ENCODE measurements around the gene PLPP2. TPM values are rescaled to one million over a fixed set of nuclear protein-coding genes. Genes with fewer than 3 reads are reported as not detected.

Gene PLPP2
- polyA plus RNA-seq = 0.53 TPM

DNA sequence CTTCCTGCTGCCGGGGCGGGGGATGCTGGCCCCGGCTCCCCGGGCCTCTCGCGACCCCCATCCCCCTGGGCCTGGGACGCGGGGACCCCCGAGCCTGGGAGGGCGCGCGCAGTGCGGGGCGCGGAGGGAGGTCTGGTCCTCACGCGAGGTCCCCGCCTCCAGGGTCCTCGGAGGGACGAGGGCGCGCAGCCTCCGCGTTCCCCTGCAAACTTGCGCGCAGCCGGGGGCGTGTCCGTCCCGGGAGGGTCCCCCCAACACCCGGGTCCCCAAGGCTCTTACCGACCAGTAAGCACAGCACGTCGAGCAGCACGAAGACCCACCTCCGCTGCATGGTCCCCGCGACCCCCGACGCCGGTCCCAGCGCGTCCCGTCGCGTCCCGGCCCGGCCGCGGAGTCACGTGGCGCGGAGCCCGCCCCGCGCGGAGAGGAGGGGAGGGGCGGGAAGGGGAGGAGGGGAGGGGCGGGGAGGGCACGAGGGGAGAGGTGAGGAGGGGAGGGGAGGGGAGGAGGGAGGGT is at the start of gene PLPP2:
Gene PLPP2 (minus strand): TSS at position 398 of the 516 bp plus-strand sequence. CDS start 67 bp downstream, at position 331.
- Mint-ChIP-seq H3K9me3 (no peaks in the 10 kb centered on the region), H3K4me3 (peak within 1 kb of the TSS; percentile 31 to 87 (median 70)), H3K36me3 (no peaks in the 10 kb centered on the region), H3K4me1 (peaks cover 0 to 10% (median 1%) of the 10 kb centered on the region in 3 donors), H3K27me3 (peaks cover 41% of the 10 kb centered on the region), H3K27ac (peak within 1 kb of the TSS in 1 of 3 donors; percentile 37)

DNA sequence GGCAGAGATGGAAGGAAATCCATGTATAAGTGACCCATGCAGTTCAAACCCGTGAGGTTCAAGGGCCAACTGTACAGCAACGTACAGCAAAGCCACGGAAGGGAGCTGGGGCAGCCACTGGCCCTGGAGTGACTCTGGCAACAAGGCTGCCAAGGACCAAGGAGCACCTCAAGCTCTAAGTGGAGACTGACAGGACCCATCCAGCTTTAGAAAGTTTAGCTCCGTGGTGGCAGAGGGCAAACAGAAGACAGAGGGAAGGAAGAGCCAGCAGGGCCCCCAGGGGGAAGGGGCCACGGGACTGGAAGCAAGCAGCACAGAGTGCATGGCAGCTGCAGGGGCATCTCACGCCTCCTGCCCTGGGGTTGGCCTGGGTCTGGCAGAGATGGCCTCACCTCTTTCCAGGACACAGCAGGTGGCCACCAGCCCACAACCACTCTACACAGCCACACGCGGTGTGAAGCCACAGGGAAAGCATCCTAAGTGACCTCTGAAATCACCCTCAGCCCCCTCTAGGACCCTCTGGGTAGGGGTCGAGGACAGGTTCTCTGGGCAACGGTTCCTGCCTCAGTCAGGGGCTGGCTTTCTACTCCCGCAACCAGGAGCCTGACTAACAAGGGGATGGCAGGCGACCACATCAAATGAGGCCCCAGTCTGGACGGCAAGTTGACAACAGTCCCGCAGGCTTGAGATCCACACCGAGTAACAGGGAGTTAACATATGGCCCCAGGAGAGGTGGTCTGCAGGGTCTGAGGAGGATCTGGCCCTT is 49.6 kb upstream of the PLPP2 start:
- peak overlapping the region in 3 of 4 donors; percentile 17 to 74 (median 69) for H3K4me3 Mint-ChIP-seq
- H3K27ac Mint-ChIP-seq = peak overlapping the region in 2 of 3 donors; percentile 29 to 31
- no peaks in the 10 kb centered on the region for H3K9me3 Mint-ChIP-seq
- no peaks in the 10 kb centered on the region for H3K27me3 Mint-ChIP-seq
- H3K36me3 Mint-ChIP-seq = peaks cover 11% of the 10 kb centered on the region
- H3K4me1 Mint-ChIP-seq = peaks cover 8 to 48% (median 12%) of the 10 kb centered on the region in 3 donors

DNA sequence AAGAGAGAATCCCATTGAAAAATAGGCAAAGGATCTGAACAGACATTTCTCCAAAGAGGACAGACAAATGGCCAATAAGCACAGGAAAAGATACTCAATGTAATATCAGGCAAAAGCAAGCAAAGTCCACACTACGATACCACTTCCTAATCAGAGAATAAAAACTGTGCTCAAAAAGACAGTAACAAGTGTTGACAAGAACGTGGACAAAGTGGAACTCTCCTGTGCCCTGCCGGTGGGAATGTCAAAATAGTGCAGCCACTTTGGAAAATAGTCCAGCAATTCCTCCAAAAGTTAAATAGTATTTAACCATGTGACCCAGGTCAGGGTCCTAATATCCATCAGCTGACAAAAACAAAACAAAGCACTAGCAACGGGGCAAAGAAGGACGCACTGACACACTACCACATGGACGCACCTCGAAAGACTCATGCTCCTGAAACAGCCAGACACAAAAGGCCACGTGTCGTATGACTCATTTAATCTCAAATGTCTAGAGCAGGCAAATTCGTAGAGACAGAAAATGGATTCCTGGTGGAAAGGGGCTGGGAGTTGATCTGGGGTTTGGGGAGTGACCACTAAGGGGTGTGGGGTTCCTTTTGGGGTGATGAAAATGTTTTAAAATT is 48.2 kb upstream of the PLPP2 start:
- peak overlapping the region in 1 of 4 donors; percentile 21 for H3K4me3 Mint-ChIP-seq

DNA sequence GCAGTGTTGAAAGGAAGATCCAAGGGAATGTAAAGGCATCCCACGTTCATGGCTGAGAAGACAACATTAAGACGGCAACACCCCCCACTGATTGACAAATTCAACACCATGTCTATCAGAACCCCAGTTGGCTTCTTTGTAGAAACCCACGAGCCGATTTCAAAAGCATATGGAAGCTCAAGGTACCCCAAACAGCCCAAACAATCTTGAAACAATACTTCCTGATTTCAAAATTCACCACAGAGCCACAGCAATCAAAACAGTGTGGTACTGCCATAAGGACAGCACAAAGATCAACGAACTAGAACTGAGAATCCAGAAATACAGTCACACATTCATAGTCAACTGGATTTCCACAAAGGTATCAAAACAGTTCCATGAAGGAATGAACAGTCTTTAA is 47.2 kb upstream of the PLPP2 start:
- H3K9me3 Mint-ChIP-seq = no peaks in the 10 kb centered on the region
- peaks cover 5 to 37% (median 7%) of the 10 kb centered on the region in 3 donors for H3K4me1 Mint-ChIP-seq
- no peak overlapping the region for H3K27ac Mint-ChIP-seq
- no peaks in the 10 kb centered on the region for H3K27me3 Mint-ChIP-seq
- H3K36me3 Mint-ChIP-seq = peaks cover 9% of the 10 kb centered on the region
- peak overlapping the region in 1 of 4 donors; percentile 21 for H3K4me3 Mint-ChIP-seq

More for the DNA sequence above, 48.2 kb upstream of the PLPP2 start:
- Mint-ChIP-seq H3K36me3 (peaks cover 11% of the 10 kb centered on the region), H3K27me3 (no peaks in the 10 kb centered on the region), H3K9me3 (no peaks in the 10 kb centered on the region), H3K27ac (peak overlapping the region in 1 of 3 donors; percentile 18), H3K4me1 (peaks cover 5 to 42% (median 12%) of the 10 kb centered on the region in 3 donors)

DNA sequence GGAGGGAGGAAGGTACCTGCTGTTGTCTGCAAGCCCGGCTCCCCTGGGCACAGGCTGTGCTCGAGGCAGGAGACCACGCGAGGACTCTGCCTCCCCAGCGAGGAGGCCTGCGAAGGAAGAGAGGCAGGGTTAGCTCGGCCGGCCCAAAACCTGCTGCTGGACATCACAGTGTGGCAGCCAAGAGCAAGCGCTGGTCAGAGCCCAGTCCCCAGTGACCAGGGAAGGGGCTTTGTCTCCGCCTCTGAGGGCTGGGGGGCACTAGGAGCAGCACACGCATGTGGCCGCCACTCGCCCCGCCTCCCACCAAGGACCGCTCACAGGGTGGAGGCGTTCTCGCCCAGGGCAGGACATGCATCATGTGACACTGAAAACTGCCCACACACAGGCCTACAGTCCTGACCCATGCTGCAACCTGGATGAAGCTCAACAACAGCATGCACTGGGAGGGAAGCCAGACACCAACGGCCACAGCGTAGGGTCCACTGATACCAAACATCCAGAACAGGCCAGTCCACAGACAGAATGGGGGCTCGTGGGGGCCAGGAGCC is 44.9 kb upstream of the PLPP2 start:
- Mint-ChIP-seq H3K9me3 (no peaks in the 10 kb centered on the region), H3K27ac (peak overlapping the region in 1 of 3 donors; percentile 47), H3K4me3 (no peak overlapping the region), H3K4me1 (peaks cover 4 to 20% (median 5%) of the 10 kb centered on the region in 3 donors), H3K36me3 (peaks cover 9% of the 10 kb centered on the region), H3K27me3 (no peaks in the 10 kb centered on the region)

DNA sequence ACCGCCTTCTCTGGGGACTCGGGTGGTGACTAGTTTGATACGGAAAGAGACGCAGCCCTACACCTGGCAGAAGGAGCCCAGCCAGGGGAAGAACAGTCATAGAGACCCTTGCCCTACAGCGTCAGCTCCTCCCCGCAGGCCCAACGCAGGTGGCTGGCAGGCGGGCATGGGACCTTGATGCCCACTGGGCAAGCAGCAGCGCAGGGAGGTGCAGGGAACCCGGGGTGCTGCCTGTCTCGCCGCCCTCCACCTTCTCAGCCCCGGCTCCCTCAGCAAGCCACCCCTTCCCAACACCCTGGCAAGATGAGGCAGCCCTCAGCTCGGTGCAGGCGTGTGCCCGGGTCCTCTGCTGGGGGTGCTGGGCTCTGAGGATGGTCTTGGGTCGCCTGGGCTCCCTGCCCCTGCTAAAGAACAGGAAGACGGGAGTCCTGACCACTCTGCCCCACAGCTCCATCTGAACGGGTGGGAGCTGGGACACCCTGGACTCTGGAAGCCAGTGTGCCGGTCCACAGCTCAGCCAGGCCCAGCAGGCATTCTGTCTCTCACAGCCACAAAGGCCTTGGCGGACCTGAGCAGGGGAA is 44.4 kb upstream of the PLPP2 start:
- H3K27ac Mint-ChIP-seq = no peak overlapping the region
- peaks cover 0 to 3% (median 2%) of the 10 kb centered on the region in 3 donors for H3K9me3 Mint-ChIP-seq
- H3K4me3 Mint-ChIP-seq = peak overlapping the region in 1 of 4 donors; percentile 13
- peaks cover 3 to 17% (median 4%) of the 10 kb centered on the region in 3 donors for H3K4me1 Mint-ChIP-seq
- no peaks in the 10 kb centered on the region for H3K27me3 Mint-ChIP-seq
- peaks cover 12% of the 10 kb centered on the region for H3K36me3 Mint-ChIP-seq

DNA sequence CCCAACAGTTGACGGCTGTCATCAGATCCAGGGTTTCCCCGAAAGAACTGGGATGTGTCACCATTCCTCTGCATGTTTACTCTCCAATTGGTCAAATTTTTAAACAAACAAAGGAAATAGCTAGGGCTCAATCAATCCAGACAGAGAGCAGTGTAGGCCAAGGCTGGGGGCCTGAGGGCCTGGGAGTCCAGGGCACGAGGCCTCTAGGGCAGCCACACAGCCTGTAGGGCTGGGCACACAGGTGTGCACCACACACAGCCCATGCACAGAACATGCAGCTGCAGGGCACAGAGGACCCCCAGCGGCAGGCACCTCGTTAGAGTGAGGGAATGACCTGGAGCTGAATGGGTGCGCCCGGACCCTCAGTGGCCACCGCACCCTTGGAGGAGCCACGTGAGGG is 43.9 kb upstream of the PLPP2 start:
- Mint-ChIP-seq H3K27me3 (no peaks in the 10 kb centered on the region), H3K36me3 (peaks cover 9% of the 10 kb centered on the region), H3K4me1 (peaks cover 0 to 13% (median 2%) of the 10 kb centered on the region in 3 donors), H3K27ac (peak overlapping the region in 1 of 3 donors; percentile 58), H3K4me3 (peak overlapping the region in 1 of 4 donors; percentile 13), H3K9me3 (peaks cover 0 to 3% (median 2%) of the 10 kb centered on the region in 3 donors)

DNA sequence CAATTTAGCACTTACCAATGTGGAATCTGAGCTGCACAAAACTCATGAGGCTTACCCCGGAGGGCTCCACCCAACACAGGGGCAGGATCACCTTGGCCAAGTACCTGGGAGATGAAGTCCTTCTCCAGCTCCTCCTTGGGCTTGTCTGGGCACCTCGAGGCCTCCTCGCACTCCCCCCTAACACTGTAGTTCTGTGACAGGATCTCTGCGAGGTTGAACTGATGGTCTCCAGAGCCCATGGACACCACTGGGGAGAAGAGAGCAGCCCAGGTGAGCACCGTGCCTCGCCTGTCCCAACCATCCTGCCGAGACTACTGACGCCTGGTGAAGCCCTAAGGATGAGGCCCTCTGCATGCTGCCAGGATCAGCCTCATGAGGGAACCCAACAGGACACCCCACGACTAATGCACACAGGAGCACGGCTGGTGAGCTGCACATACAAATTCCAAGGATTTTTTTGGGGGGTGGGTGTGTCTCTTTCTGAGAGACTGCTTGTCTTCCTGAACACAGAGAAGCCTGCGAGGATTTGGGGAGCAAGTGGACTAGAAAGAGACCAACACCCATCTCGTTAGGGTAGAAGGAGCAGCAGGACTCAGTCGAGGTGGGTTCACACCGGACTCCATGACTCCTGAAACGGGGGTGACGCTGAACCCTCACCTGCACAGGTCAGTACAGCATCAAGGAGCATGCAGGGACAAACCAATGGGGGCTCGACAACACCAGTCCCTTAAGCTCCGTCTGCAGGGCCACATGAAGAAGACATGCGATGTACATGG is 43.3 kb upstream of the PLPP2 start:
- H3K4me1 Mint-ChIP-seq = peaks cover 0 to 11% (median 2%) of the 10 kb centered on the region in 3 donors
- peaks cover 0 to 3% (median 2%) of the 10 kb centered on the region in 3 donors for H3K9me3 Mint-ChIP-seq
- no peak overlapping the region for H3K4me3 Mint-ChIP-seq
- no peaks in the 10 kb centered on the region for H3K27me3 Mint-ChIP-seq
- H3K27ac Mint-ChIP-seq = peak overlapping the region in 1 of 3 donors; percentile 58
- peaks cover 5% of the 10 kb centered on the region for H3K36me3 Mint-ChIP-seq

DNA sequence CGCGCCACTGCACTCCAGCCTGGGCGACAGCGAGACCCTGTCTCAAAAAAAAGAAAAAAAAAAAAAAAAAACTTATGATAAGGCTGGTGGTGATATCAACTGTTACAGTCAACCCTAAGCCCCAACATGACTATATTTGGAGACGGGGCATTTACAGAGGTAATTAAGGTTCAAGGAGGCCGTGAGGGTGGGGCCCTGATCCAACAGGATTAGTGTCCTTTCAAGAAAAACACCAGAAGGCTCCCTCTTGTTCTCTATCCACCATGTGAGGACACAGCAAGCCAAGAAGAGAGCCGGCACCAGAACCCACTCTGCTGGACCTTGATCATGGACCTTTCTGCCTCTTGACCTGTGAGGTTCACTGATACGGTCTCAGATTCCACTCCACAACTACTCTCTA is 39.3 kb upstream of the PLPP2 start:
- H3K36me3 Mint-ChIP-seq = peaks cover 24% of the 10 kb centered on the region
- H3K4me1 Mint-ChIP-seq = no peaks in the 10 kb centered on the region
- peak overlapping the region in 1 of 3 donors; percentile 39 for H3K27ac Mint-ChIP-seq
- H3K4me3 Mint-ChIP-seq = no peak overlapping the region
- H3K9me3 Mint-ChIP-seq = peaks cover 0 to 3% (median 2%) of the 10 kb centered on the region in 3 donors
- no peaks in the 10 kb centered on the region for H3K27me3 Mint-ChIP-seq

DNA sequence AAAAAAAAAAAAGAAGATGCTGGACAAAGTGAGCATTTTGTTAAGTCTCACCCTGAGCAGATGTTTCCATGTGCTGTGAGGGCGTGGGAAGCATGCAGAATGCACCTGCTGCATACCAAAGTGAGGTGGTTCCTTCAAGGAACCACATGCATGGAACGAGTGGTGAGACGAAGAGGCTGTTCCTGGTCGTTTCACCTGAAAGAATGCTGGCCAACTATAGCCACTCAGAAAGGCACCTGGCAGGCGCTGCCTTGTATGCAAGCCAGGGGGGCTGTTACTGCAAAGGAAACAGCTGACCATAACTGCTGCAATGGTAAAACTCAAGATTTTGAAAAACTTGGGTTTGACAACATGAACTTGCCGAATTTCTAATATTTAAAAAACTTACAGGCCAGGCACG is 38.7 kb upstream of the PLPP2 start:
- H3K4me1 Mint-ChIP-seq = no peaks in the 10 kb centered on the region
- H3K4me3 Mint-ChIP-seq = no peak overlapping the region
- H3K27me3 Mint-ChIP-seq = no peaks in the 10 kb centered on the region
- H3K27ac Mint-ChIP-seq = no peak overlapping the region
- peaks cover 24% of the 10 kb centered on the region for H3K36me3 Mint-ChIP-seq
- peaks cover 0 to 3% (median 2%) of the 10 kb centered on the region in 3 donors for H3K9me3 Mint-ChIP-seq

DNA sequence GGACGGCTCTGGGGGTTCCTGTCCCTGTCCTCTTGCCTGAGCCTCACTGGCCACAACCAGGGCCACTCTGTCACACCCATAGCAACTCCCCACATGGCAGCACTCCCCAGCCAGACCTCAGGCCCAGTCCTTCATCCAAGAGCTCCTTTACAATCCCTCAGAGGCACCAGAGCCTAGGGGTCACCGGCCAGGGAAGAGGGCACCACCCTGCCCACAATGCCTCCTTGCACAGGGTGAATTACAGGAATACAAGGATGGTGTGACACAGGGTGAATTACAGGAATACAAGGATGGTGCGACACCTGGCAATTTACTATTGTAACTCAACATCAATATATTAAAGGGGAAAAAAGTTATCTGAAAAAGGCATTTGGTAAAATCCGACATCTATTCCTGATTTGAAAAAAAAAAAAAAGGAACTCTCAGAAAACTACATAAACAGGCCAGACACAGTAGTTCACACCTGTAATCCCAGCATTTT is 36.9 kb upstream of the PLPP2 start:
- Mint-ChIP-seq H3K27me3 (no peaks in the 10 kb centered on the region), H3K4me3 (no peak overlapping the region), H3K36me3 (peaks cover 24% of the 10 kb centered on the region), H3K27ac (no peak overlapping the region), H3K4me1 (no peaks in the 10 kb centered on the region), H3K9me3 (peaks cover 0 to 3% (median 2%) of the 10 kb centered on the region in 3 donors)

DNA sequence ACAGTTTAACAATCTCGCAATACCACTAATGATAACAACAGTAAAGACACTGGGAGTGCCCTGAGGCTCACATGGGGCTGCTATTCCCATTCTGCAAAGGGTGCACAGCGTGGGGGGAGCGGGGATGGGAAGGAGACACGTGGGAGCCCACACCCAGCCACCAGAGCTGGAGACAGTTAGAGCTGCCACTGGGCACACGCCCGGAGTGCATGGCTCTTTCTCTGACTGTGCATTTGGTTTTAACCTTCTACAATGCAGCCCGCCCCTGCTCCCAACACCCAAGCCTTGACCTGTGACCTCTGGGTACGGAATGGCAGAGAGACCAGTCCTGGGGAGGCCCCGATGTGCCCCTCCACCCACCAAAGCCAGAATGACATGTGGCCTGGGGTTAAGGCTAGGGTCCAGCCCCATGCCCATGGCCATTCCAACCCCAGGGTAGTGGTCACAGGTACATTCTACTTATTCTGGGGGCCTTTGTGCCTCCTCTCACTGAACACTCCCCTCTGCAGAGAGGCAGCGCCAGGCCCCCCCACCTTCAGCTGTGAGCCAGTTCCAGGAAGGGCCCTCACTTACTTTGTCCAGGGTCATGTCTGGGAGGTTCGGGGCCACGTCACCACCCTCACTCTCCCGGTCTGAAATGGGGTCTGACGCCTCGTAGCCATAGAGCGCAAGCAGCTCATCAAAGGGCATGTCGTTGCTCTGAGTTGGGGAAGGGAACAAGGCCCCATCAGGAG is 36.3 kb upstream of the PLPP2 start:
- Mint-ChIP-seq H3K27me3 (no peaks in the 10 kb centered on the region), H3K4me1 (no peaks in the 10 kb centered on the region), H3K4me3 (peak overlapping the region in 1 of 4 donors; percentile 12), H3K36me3 (peaks cover 24% of the 10 kb centered on the region), H3K27ac (no peak overlapping the region), H3K9me3 (peaks cover 0 to 3% (median 2%) of the 10 kb centered on the region in 3 donors)

DNA sequence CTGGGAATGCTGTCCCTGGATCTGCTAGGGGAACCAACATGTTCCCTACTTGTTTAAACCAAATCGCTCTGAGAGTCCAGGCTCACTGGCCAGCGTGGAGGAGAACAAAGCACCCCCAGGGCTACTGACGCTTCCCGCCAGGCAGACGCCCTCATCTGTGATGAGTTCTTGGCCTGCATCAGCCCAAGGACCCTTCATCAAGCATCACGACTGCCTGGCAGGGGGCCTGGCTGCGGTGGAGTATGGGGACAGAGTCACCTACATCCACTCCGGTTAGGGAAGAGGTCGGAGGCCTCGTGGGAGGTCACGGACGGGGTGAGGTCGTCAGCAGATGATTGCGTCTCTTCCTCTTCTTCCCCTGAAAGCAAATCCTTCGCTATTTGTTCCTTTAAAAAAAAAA is 35.7 kb upstream of the PLPP2 start:
- no peaks in the 10 kb centered on the region for H3K4me1 Mint-ChIP-seq
- H3K4me3 Mint-ChIP-seq = no peak overlapping the region
- H3K27ac Mint-ChIP-seq = no peak overlapping the region
- peaks cover 24% of the 10 kb centered on the region for H3K36me3 Mint-ChIP-seq
- no peaks in the 10 kb centered on the region for H3K27me3 Mint-ChIP-seq
- H3K9me3 Mint-ChIP-seq = peaks cover 0 to 3% (median 2%) of the 10 kb centered on the region in 3 donors

Data from IgD-negative memory B cell (primary cell).